IPS-18a (cell line): ENCODE data around the gene TRRAP.

ENCODE experiments used
- H3K27ac ChIP-seq: one replicate; pipeline ENCODE4 v1.5.1; 2013; ENCODE audit warnings: low read length
- H3K27me3 ChIP-seq: one replicate; pipeline ENCODE4 v1.6.1; 2013; ENCODE audit warnings: mild to moderate bottlenecking, low read length; ENCODE audit not compliant: control insufficient read depth, insufficient read depth
- H3K36me3 ChIP-seq: one replicate; pipeline ENCODE4 v1.6.1; 2013; ENCODE audit warnings: low read depth, low read length; ENCODE audit not compliant: control insufficient read depth
- H3K4me1 ChIP-seq: one replicate; pipeline ENCODE4 v1.6.1; 2013; ENCODE audit warnings: low read depth, low read length; ENCODE audit not compliant: control insufficient read depth
- H3K4me3 ChIP-seq: one replicate; pipeline ENCODE4 v1.5.1; 2013; ENCODE audit warnings: low read length
- H3K9ac ChIP-seq: one replicate; pipeline ENCODE4 v1.6.1; 2013; ENCODE audit warnings: mild to moderate bottlenecking, low read length, moderate library complexity
- H3K9me3 ChIP-seq: one replicate; pipeline ENCODE4 v1.6.1; 2013; ENCODE audit warnings: low read depth, low read length; ENCODE audit not compliant: control insufficient read depth

Gene TRRAP

GRCh38 chr7:98957766-98958165, 79.4 kb downstream of the TRRAP start:
- Histone ChIP-seq H3K9ac (no peak overlapping the region), H3K36me3 (peaks cover 87% of the 10 kb centered on the region), H3K9me3 (no peaks in the 10 kb centered on the region), H3K27me3 (no peaks in the 10 kb centered on the region), H3K4me3 (no peak overlapping the region), H3K27ac (no peak overlapping the region), H3K4me1 (no peaks in the 10 kb centered on the region)

- no peak overlapping the region for H3K4me3 ChIP-seq
Observed at GRCh38 chr7:98958968-98959367, 80.6 kb downstream of the TRRAP start.

GRCh38 chr7:98963305-98963704, 85.0 kb downstream of the TRRAP start:
- Histone ChIP-seq H3K27me3 (no peaks in the 10 kb centered on the region), H3K9ac (no peak overlapping the region), H3K27ac (no peak overlapping the region), H3K4me1 (no peaks in the 10 kb centered on the region), H3K4me3 (no peak overlapping the region), H3K36me3 (peaks cover 85% of the 10 kb centered on the region), H3K9me3 (no peaks in the 10 kb centered on the region)

More at GRCh38 chr7:98958968-98959367, 80.6 kb downstream of the TRRAP start:
- H3K27me3 ChIP-seq = no peaks in the 10 kb centered on the region
- H3K27ac ChIP-seq = no peak overlapping the region
- no peak overlapping the region for H3K9ac ChIP-seq
- H3K9me3 ChIP-seq = no peaks in the 10 kb centered on the region
- peaks cover 84% of the 10 kb centered on the region for H3K36me3 ChIP-seq
- no peaks in the 10 kb centered on the region for H3K4me1 ChIP-seq

GRCh38 chr7:98964596-98964995, 86.3 kb downstream of the TRRAP start:
- H3K9ac ChIP-seq = no peak overlapping the region
- H3K4me3 ChIP-seq = no peak overlapping the region
- peaks cover 88% of the 10 kb centered on the region for H3K36me3 ChIP-seq
- no peaks in the 10 kb centered on the region for H3K9me3 ChIP-seq
- no peaks in the 10 kb centered on the region for H3K4me1 ChIP-seq
- H3K27ac ChIP-seq = no peak overlapping the region
- no peaks in the 10 kb centered on the region for H3K27me3 ChIP-seq

GRCh38 chr7:98968621-98969020, 90.3 kb downstream of the TRRAP start:
- H3K9ac ChIP-seq = no peak overlapping the region
- H3K36me3 ChIP-seq = peaks cover 89% of the 10 kb centered on the region
- H3K4me3 ChIP-seq = no peak overlapping the region
- H3K4me1 ChIP-seq = no peaks in the 10 kb centered on the region
- H3K27me3 ChIP-seq = no peaks in the 10 kb centered on the region
- H3K9me3 ChIP-seq = no peaks in the 10 kb centered on the region
- no peak overlapping the region for H3K27ac ChIP-seq

- Histone ChIP-seq H3K4me3 (no peak overlapping the region), H3K9me3 (no peaks in the 10 kb centered on the region), H3K9ac (no peak overlapping the region), H3K4me1 (no peaks in the 10 kb centered on the region), H3K36me3 (peaks cover 92% of the 10 kb centered on the region), H3K27me3 (no peaks in the 10 kb centered on the region), H3K27ac (no peak overlapping the region)
Observed at GRCh38 chr7:98969386-98969785, 91.1 kb downstream of the TRRAP start.

GRCh38 chr7:98970016-98970615, 91.8 kb downstream of the TRRAP start:
- H3K27ac ChIP-seq = no peak overlapping the region
- H3K9me3 ChIP-seq = no peaks in the 10 kb centered on the region
- no peak overlapping the region for H3K9ac ChIP-seq
- no peak overlapping the region for H3K4me3 ChIP-seq
- no peaks in the 10 kb centered on the region for H3K27me3 ChIP-seq
- H3K36me3 ChIP-seq = peaks cover 92% of the 10 kb centered on the region
- no peaks in the 10 kb centered on the region for H3K4me1 ChIP-seq

GRCh38 chr7:98970805-98971204, 92.5 kb downstream of the TRRAP start:
- H3K27ac ChIP-seq = no peak overlapping the region
- H3K4me3 ChIP-seq = no peak overlapping the region
- H3K27me3 ChIP-seq = no peaks in the 10 kb centered on the region
- H3K4me1 ChIP-seq = no peaks in the 10 kb centered on the region
- peaks cover 91% of the 10 kb centered on the region for H3K36me3 ChIP-seq
- H3K9ac ChIP-seq = no peak overlapping the region
- H3K9me3 ChIP-seq = no peaks in the 10 kb centered on the region

- Histone ChIP-seq H3K36me3 (peaks cover 92% of the 10 kb centered on the region), H3K27me3 (no peaks in the 10 kb centered on the region), H3K27ac (no peak overlapping the region), H3K9me3 (no peaks in the 10 kb centered on the region), H3K9ac (no peak overlapping the region), H3K4me1 (no peaks in the 10 kb centered on the region), H3K4me3 (no peak overlapping the region)
Observed at GRCh38 chr7:98974205-98974604, 95.9 kb downstream of the TRRAP start.

GRCh38 chr7:98974906-98975816, 96.8 kb downstream of the TRRAP start:
- H3K4me1 ChIP-seq = no peaks in the 10 kb centered on the region

GRCh38 chr7:98976396-98977185, 98.3 kb downstream of the TRRAP start:
- H3K4me1 ChIP-seq = no peaks in the 10 kb centered on the region
- no peaks in the 10 kb centered on the region for H3K27me3 ChIP-seq
- no peaks in the 10 kb centered on the region for H3K9me3 ChIP-seq
- H3K27ac ChIP-seq = no peak overlapping the region
- H3K9ac ChIP-seq = no peak overlapping the region
- H3K4me3 ChIP-seq = no peak overlapping the region
- H3K36me3 ChIP-seq = peaks cover 90% of the 10 kb centered on the region

More at GRCh38 chr7:98974906-98975816, 96.8 kb downstream of the TRRAP start:
- Histone ChIP-seq H3K36me3 (peaks cover 94% of the 10 kb centered on the region), H3K27me3 (no peaks in the 10 kb centered on the region), H3K9me3 (no peaks in the 10 kb centered on the region), H3K4me3 (no peak overlapping the region), H3K27ac (no peak overlapping the region), H3K9ac (no peak overlapping the region)
